ENCODE data around the gene PA2G4. TPM values are rescaled to one million over a fixed set of nuclear protein-coding genes. Genes with fewer than 3 reads are reported as not detected.
A peak's percentile ranks its signal among the peaks of the same experiment; 100 is the strongest.
"Not testable (repeated sequence)": the region's sequence is repeated elsewhere in the genome, so short reads cannot be mapped to it uniquely, and the experiment has no call there.

Gene PA2G4
- total RNA-seq, result 68.0 TPM
- long read RNA-seq, transcript PA2G4-201 (13 exons, 2,577 nt), result major isoform, 192 of 208 reads
- long read RNA-seq, partial matches to known transcripts, result 11 of 208 reads
- long read RNA-seq, other reads (novel, unspliced or antisense), result 5 of 208 reads

- DNase-seq, result peak; percentile 98
- ATAC-seq (ENCODE audit: poor library complexity), result peak; percentile 98
- intact Hi-C loops (cut with DNase I), result no loop called here
These were observed at the start of gene PA2G4 for GRCh38 chr12:56104109-56104814. Gene PA2G4 (plus strand): TSS chr12:56104559. CDS start chr12:56104738, 179 bp downstream.

GRCh38 chr12:56059964-56060363 lies 44.4 kb upstream of the PA2G4 start:
- DNase-seq; ATAC-seq (ENCODE audit: poor library complexity); intact Hi-C loops (cut with DNase I): not testable (repeated sequence)

- ATAC-seq (ENCODE audit: poor library complexity) (no peak), DNase-seq (no peak)
- intact Hi-C loops (cut with DNase I), result no loop called here
These were observed 42.4 kb upstream of the PA2G4 start for GRCh38 chr12:56061982-56062381.

GRCh38 chr12:56062996-56063395 lies 41.4 kb upstream of the PA2G4 start:
- no peak for ATAC-seq (ENCODE audit: poor library complexity)
- no peak for DNase-seq

GRCh38 chr12:56071648-56072047 lies 32.7 kb upstream of the PA2G4 start:
- ATAC-seq (ENCODE audit: poor library complexity) (no peak), DNase-seq (no peak)
- intact Hi-C loops (cut with DNase I), result no loop called here

More at GRCh38 chr12:56062996-56063395, 41.4 kb upstream of the PA2G4 start:
- intact Hi-C loops (cut with DNase I), result no loop called here

DNA sequence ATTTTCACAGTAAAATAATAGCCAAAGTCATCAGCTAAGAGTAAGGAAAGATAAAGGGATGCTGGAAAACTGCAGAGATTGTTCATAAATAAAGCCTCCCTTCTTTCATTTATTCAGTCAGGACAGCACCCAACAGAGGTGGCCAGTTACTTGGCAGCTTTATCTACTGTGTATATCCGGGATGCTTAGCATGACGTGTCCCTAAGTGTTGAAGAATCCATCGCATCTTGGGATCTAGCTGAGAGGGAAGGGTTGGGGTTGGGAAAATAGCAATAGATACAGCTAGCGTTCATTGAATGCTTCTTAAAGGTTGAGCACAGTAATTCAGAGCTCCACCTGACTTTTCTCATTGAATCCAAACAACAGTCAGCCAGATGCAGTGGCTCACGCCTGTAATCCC lies 30.0 kb upstream of the PA2G4 start:
- intact Hi-C loops (cut with DNase I), result no loop called here
- ATAC-seq (ENCODE audit: poor library complexity), result no peak
- no peak for DNase-seq

DNA sequence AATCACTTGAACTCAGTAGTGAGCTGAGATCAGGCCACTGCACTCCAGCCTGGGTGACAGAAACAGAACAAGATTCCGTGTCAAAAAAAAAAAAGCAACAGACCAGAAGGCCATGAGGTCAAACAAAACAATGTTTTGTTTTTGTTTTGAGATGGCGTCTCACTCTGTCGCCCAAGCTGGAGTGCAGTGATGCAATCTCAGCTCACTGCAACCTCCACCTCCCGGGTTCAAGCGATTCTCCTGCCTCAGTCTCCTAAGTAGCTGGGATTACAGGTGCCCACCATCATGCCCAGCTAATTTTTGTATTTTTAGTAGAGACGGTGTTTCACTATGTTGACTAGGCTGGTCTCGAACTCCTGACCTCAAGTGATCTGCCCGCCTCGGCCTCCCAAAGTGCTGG lies 26.4 kb upstream of the PA2G4 start:
- ATAC-seq (ENCODE audit: poor library complexity); DNase-seq; intact Hi-C loops (cut with DNase I): not testable (repeated sequence)

GRCh38 chr12:56078427-56078826 lies 25.9 kb upstream of the PA2G4 start:
- intact Hi-C loops (cut with DNase I), result no loop called here
- DNase-seq (no peak), ATAC-seq (ENCODE audit: poor library complexity) (no peak)

GRCh38 chr12:56078931-56079722 lies 25.2 kb upstream of the PA2G4 start:
- ATAC-seq (ENCODE audit: poor library complexity) (peak; percentile 89), DNase-seq (peak; percentile 91)
- intact Hi-C loops (cut with DNase I), result no loop called here

DNA sequence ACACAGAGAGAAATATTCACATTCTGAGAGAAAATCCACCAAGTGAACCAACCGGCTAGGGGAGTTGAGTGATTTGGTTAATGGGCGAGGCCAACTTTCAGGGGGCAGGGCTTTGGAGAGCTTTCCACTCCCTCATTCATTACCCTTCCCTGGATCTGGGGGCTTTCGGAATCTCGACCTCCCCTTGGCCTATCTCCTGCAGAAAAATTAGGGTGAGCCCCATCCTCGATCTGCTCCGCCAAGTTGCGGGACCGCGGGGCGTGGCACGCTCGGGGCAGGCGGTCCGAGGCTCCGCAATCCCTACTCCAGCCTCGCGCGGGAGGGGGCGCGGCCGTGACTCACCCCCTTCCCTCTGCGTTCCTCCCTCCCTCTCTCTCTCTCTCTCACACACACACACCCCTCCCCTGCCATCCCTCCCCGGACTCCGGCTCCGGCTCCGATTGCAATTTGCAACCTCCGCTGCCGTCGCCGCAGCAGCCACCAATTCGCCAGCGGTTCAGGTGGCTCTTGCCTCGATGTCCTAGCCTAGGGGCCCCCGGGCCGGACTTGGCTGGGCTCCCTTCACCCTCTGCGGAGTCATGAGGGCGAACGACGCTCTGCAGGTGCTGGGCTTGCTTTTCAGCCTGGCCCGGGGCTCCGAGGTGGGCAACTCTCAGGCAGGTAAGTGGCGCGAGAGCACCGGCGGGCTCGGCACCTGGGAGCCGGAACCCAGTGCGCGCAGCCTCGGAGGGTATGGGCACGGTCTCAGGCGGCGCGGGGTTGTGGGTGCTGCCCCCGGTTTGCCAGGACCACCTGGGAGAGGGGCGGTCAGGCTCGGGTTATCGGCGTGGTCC lies 24.4 kb upstream of the PA2G4 start, which contains the start of gene ERBB3:
TSS of gene ERBB3 (plus strand) at position 443 of the 833 bp plus-strand sequence. CDS start at position 579, 136 bp downstream.
- ATAC-seq (ENCODE audit: poor library complexity) (peak; percentile 88), DNase-seq (peak; percentile 78)
- intact Hi-C loops (cut with DNase I), result no loop called here

GRCh38 chr12:56080556-56081138 lies 23.7 kb upstream of the PA2G4 start:
- intact Hi-C loops (cut with DNase I), result no loop called here
- DNase-seq (no peak), ATAC-seq (ENCODE audit: poor library complexity) (no peak)

DNA sequence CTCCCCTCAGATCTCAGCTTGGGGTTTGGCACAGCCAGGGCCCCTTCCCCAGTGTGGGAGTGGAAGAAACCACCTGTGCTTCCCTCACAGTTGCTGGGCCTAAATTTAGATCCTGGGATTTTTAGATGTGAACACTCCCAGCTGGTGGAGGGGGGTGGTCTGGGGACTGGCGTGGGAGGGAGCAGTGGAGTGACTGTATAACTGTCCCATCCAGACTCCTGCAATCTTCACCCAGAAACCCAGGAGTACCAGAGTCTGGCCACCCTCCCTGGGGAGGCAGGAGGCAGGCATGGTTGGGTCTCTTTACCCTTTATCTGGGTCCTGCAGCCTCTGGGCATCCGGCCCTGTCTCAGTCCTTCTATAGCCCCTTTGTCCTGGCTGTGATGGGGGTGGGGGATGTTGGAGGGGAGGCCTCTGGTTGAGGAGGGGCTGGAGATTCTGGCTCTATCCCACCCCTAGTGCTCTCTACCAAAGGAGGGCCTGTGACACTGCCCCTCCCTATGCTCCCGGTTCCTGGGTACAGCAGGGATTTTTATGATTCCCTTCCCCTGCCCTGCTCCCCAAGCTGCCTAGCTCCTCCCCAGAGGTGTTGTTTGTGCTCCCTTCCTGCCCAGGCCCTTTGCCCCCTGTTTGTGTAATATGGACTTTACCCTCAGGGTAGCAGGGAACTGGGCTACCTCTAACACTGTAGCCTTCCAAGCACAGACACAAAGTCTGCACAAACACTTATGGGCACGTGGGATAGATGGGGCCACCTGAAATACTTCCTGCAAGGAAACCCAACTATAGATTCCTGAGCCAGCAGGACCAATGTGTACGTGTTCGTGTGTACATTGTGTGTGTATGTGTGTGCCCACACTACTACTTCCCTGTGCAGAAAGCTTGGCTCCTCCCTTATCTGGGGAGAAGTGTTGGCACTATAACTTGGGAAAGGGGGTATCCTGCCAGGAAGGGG lies 22.7 kb upstream of the PA2G4 start:
- ATAC-seq (ENCODE audit: poor library complexity) (no peak), DNase-seq (no peak)
- intact Hi-C loops (cut with DNase I), result no loop called here

DNA sequence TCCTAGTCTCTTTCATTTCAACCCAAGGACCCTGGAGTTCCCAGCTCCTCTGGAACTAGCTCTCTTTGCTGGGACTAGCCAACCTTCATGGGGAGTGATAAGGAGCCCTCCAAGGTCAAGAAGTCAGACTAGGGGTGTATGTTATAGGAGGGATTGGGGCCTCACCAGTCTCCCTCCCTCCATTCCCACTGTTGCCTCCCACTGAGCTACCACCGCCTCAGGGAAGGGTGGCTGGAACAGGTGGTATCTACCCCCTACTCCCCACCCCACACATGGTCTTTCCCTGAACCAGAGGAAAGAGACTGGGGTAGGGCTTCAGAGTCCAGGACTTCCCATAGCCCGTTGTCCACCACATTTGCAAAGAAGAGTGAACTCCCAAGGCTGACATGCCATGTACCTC lies 22.0 kb upstream of the PA2G4 start:
- intact Hi-C loops (cut with DNase I), result no loop called here
- DNase-seq (no peak), ATAC-seq (ENCODE audit: poor library complexity) (no peak)

DNA sequence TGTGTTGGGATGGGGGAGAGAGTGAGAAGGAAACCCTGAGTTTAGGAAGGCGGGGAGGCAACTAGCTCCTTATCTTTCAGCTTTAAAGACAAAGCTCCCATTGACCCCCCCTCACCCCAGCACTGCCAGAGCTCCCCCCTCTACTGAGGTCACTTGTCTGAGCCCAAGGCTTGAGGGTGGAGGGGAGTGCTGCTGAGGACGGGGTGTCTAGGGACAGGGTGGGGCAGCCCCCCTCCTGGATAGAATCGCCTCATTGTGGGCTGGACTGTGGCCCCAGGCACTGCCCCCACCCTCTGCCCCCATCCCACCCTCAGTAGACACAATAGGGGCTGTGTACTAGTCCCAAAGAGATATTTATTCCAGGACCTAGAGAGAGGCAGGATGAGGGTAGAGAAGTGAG lies 21.4 kb upstream of the PA2G4 start:
- intact Hi-C loops (cut with DNase I), result no loop called here
- DNase-seq, result no peak
- no peak for ATAC-seq (ENCODE audit: poor library complexity)

DNA sequence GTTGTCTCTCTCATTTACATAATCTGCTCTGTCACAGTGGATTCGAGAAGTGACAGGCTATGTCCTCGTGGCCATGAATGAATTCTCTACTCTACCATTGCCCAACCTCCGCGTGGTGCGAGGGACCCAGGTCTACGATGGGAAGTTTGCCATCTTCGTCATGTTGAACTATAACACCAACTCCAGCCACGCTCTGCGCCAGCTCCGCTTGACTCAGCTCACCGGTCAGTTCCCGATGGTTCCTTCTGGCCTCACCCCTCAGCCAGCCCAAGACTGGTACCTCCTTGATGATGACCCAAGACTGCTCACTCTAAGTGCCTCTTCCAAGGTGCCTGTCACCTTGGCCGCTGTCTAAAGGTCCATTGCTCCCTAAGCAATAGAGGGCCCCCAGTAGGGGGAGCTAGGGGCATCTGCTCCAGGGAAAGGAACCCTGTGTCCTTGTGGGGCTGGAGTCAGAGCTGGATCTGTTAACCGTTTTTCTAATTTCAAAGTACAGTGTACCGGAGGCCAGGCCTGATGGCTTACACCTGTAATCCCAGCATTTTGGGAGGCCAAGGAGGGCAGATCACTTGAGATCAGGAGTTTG lies 19.3 kb upstream of the PA2G4 start:
- intact Hi-C loops (cut with DNase I), result no loop called here
- no peak for DNase-seq
- ATAC-seq (ENCODE audit: poor library complexity), result no peak

- intact Hi-C loops (cut with DNase I), result no loop called here
- DNase-seq, result no peak
- no peak for ATAC-seq (ENCODE audit: poor library complexity)
These were observed 18.3 kb upstream of the PA2G4 start for GRCh38 chr12:56086096-56086495.

DNA sequence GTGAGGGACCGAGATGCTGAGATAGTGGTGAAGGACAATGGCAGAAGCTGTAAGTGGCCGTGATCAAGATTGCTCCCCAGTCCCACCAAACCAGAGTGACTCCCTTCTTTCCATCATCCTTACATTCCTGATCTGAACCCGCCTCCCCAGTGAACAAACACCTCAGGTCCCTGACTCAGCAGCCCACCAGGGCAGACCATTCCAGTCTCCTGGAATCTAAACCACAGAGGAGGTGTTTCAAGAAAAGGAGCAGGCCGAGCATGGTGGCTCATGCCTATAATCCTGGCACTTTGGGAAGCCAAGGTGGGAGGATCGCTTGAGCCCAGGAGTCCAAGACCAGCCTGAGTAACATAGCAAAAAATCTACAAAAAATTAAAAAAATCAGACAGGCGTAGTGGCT lies 17.8 kb upstream of the PA2G4 start:
- no peak for DNase-seq
- no peak for ATAC-seq (ENCODE audit: poor library complexity)
- intact Hi-C loops (cut with DNase I), result no loop called here
